GM13977 (cell line): ENCODE data around the gene AMDHD1.

Source experiments
- DNase-seq: peaks from one replicate; pipeline ENCODE4 v3.0.0; 2012; ENCODE audit warnings: low spot score
- CTCF ChIP-seq: IDR thresholded peaks from 2 replicates; pipeline ENCODE4 v1.5.1; 2012; ENCODE audit warnings: mild to moderate bottlenecking, control low read depth; ENCODE audit not compliant: insufficient read depth; ENCODE audit errors: extremely low read depth, missing control alignments
- in situ Hi-C: fragments of 300-500 bp; cut with MboI; formaldehyde crosslinking; loops from one replicate; pipeline ENCODE4 v1.12.0; 2022; ENCODE audit warnings: low sequenced_read_pairs, low pct_unique_long_range_greater_than_20kb, mixed read lengths, inconsistent platforms; ENCODE audit not compliant: unreplicated experiment

The AMDHD1 gene

GRCh38 chr12:95949477-95950206 lies 6.5 kb downstream of the AMDHD1 start:
- in situ Hi-C loops: no loop called here
- DNase-seq: no peak
- TF ChIP-seq CTCF: no peak

- no peak for DNase-seq
- TF ChIP-seq CTCF: no peak
- in situ Hi-C loops: no loop called here
Observed at GRCh38 chr12:95951515-95951914, 8.4 kb downstream of the AMDHD1 start.

GRCh38 chr12:95953000-95953399 lies 9.9 kb downstream of the AMDHD1 start:
- DNase-seq: no peak
- no peak for TF ChIP-seq CTCF
- in situ Hi-C loops: no loop called here

- DNase-seq: no peak
- TF ChIP-seq CTCF: no peak
- in situ Hi-C loops: no loop called here
Observed at GRCh38 chr12:95955549-95956159, 12.5 kb downstream of the AMDHD1 start.

- DNase-seq: no peak
- TF ChIP-seq CTCF: no peak
- in situ Hi-C loops: no loop called here
Observed at GRCh38 chr12:95956557-95957145, 13.5 kb downstream of the AMDHD1 start.

- no peak for DNase-seq
- TF ChIP-seq CTCF: no peak
- in situ Hi-C loops: no loop called here
Observed at GRCh38 chr12:95959107-95959506, 16.0 kb downstream of the AMDHD1 start.
